Left lung (tissue), 10 donors: Measurements from ENCODE around the gene PCID2. TPM values are rescaled to one million over a fixed set of nuclear protein-coding genes. Genes with fewer than 3 reads are reported as not detected.

ENCODE experiments used
- ATAC-seq: fragments of 200-7000 bp; cut with Tn5 transposase; one replicate; pipeline ENCODE4 v1.9.1; 2020; ENCODE audit warnings: moderate library complexity
- DNase-seq, 4 donors: peaks; one replicate each; pipeline ENCODE4 v3.0.0-alpha.2; 2013 to 2020
- H3K27ac ChIP-seq, 2 donors: fragments of 200-600 bp; sonication (generic) in 1 of 2; one replicate each; pipeline versions ENCODE4 v1.5.0 to v1.8.0; 2020 to 2021
- H3K27me3 ChIP-seq, 2 donors: fragments of 200-600 bp; sonication (generic) in 1 of 2; one replicate each; pipeline versions ENCODE4 v1.5.0 to v1.8.0; 2020 to 2021
- H3K36me3 ChIP-seq, 2 donors: fragments of 200-600 bp; sonication (generic) in 1 of 2; one replicate each; pipeline versions ENCODE4 v1.5.0 to v1.8.0; 2020 to 2021
- H3K4me1 ChIP-seq, 2 donors: fragments of 200-600 bp; one replicate each; pipeline ENCODE4 v1.8.0; 2021
- H3K4me3 ChIP-seq, 2 donors: fragments of 200-600 bp; sonication (generic) in 1 of 2; one replicate each; pipeline versions ENCODE4 v1.5.0 to v1.8.0; 2020 to 2021; ENCODE audit warnings: mild to moderate bottlenecking in 1 of 2
- H3K9me3 ChIP-seq, 2 donors: fragments of 200-600 bp; sonication (generic) in 1 of 2; one replicate each; pipeline versions ENCODE4 v1.5.0 to v1.8.0; 2020 to 2021
- intact Hi-C, 2 donors: fragments of 100-400 bp; cut with DNase I; formaldehyde crosslinking; loops; one replicate each; pipeline versions ENCODE4 v1.11.2 to v1.14.2; 2022
- polyA plus RNA-seq, 6 donors: library from polyadenylated mRNA; unstranded; fragments of 120-200 nt; gene quantifications; one replicate each; pipeline ENCODE4 v1.2.1, GENCODE V29; 2013; ENCODE audit not compliant: insufficient read length in 6 of 6
- total RNA-seq, 2 donors: library from RNA; stranded (reverse); fragmentation: NEBNext Ultra II Directional; extraction: Animal tissue kit (Norgen Biotek cat#: 25700); gene quantifications; one replicate each; pipeline ENCODE4 v1.2.1, GENCODE V29; 2021
- TF ChIP-seq, protein P1 (sequence below), 2 donors: fragments of 200-600 bp; sonication (generic) in 1 of 2; IDR thresholded peaks; one replicate each; pipeline versions ENCODE4 v1.5.0 to v1.8.0; 2021; ENCODE audit warnings: antibody characterized with exemption in 2 of 2
- donor health status: DM: no; HTN: yes; CAD: no.
- donor health status: DM: no; HTN: no; CAD: no.

Gene PCID2
- total and polyA plus RNA-seq, 8 donors, result 30.5 to 79.7 (median 70.9) TPM

DNA sequence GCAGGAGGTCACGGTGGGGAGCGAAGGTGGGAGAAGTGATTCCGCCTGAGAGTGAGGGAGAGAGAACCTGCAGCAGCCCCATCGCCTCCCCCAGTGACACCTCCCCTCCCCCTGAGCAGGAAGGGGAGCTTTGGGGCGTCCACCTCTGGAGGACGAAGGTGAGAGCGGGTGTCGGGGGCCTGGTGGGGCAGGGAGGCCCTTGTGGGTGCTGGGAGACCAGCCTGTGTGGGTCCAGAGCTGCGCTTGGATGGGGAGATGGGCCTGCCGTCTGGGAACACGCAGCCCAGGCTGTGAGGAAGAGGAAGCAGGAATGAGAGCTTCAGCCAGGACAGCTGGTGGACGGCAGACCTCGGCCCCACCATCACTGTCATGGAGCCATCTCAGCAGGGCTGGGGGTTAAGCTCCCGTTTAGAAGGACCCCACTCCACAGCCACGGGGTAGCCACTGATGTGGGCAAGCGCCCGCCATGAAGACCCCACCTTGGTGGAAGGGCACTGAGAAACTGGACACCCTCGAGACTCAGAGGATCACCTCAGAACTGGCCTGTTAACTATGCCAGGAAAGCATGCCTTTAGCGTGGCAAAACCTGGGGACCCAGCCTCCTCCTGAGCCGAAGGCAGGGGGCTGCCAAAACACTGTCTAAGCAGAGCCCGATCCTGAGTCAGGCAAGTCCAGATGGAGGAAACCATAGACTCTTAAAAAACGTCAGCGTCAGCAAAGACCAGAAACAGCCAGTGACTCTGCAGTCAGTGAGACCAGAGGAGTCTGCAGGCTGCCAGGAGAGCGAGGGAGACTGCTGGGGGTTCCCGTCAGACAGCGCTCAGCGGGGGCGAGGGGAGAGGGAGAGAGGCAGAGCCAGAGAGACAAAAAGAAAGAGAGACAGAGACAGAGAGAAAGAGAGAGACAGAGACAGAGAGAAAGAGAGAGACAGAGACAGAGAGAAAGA is 56.5 kb downstream of the PCID2 start:
- ATAC-seq (peak; percentile 21), DNase-seq (peak in 2 of 4 donors; percentile 22 to 47)
- Histone ChIP-seq H3K9me3 (no peaks in the 10 kb centered on the region), H3K27me3 (peaks cover 0 to 25% of the 10 kb centered on the region in 2 donors), H3K36me3 (no peaks in the 10 kb centered on the region), H3K27ac (peak overlapping the region in 1 of 2 donors; percentile 18), H3K4me1 (peaks cover 13 to 26% of the 10 kb centered on the region in 2 donors), H3K4me3 (peak overlapping the region in 1 of 2 donors; percentile 39)
- TF ChIP-seq, protein P1, sequence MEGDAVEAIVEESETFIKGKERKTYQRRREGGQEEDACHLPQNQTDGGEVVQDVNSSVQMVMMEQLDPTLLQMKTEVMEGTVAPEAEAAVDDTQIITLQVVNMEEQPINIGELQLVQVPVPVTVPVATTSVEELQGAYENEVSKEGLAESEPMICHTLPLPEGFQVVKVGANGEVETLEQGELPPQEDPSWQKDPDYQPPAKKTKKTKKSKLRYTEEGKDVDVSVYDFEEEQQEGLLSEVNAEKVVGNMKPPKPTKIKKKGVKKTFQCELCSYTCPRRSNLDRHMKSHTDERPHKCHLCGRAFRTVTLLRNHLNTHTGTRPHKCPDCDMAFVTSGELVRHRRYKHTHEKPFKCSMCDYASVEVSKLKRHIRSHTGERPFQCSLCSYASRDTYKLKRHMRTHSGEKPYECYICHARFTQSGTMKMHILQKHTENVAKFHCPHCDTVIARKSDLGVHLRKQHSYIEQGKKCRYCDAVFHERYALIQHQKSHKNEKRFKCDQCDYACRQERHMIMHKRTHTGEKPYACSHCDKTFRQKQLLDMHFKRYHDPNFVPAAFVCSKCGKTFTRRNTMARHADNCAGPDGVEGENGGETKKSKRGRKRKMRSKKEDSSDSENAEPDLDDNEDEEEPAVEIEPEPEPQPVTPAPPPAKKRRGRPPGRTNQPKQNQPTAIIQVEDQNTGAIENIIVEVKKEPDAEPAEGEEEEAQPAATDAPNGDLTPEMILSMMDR (IDR thresholded peaks at IDR 0.05), result no peak
- intact Hi-C loops, result no loop called here

DNA sequence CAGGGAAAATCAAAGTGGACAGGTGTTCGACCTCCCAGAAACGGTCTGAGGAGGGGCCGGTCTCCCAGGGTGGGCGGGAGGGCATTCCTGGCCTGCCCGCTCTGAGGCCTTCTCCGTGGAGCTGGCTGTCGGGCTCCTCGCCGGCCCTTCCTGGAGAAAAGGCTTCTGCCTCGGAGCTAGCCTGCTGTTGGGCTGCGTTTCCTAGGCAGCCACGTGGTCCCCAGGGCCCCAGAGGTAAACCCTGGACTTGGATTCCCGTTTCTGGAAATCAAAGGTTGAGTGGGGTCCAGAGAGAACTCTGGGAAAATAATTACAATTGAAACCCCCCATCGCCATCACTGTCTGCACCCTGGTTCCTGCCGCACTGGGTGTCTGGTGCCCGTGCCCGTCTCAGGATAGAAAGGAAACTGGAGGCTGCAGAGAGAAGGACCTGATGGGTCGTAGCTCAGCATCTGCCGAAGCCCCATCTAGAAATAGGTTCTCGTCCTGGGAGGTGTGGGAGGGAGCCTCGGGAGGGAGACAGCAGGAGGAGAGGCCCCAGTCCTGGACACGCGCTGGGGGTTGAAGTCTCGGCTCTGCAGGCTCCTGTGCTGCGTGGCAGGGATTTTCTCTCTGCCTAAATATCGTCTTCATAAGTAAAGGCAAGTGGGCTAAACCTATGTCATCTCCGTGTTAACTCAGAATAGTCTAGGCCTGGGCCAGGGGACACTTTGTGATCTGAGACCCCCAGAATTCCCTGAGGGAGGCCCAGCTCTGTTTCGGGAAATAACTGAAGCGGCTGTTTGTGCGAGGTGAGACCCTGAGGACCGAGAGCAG is 57.7 kb downstream of the PCID2 start:
- TF ChIP-seq, protein P1 (IDR thresholded peaks at IDR 0.05), result no peak
- Histone ChIP-seq H3K4me1 (peaks cover 13 to 26% of the 10 kb centered on the region in 2 donors), H3K27ac (no peak overlapping the region), H3K9me3 (no peaks in the 10 kb centered on the region), H3K27me3 (peaks cover 0 to 25% of the 10 kb centered on the region in 2 donors), H3K36me3 (no peaks in the 10 kb centered on the region), H3K4me3 (no peak overlapping the region)
- intact Hi-C loops, result no loop called here
- no peak for DNase-seq
- ATAC-seq, result no peak

DNA sequence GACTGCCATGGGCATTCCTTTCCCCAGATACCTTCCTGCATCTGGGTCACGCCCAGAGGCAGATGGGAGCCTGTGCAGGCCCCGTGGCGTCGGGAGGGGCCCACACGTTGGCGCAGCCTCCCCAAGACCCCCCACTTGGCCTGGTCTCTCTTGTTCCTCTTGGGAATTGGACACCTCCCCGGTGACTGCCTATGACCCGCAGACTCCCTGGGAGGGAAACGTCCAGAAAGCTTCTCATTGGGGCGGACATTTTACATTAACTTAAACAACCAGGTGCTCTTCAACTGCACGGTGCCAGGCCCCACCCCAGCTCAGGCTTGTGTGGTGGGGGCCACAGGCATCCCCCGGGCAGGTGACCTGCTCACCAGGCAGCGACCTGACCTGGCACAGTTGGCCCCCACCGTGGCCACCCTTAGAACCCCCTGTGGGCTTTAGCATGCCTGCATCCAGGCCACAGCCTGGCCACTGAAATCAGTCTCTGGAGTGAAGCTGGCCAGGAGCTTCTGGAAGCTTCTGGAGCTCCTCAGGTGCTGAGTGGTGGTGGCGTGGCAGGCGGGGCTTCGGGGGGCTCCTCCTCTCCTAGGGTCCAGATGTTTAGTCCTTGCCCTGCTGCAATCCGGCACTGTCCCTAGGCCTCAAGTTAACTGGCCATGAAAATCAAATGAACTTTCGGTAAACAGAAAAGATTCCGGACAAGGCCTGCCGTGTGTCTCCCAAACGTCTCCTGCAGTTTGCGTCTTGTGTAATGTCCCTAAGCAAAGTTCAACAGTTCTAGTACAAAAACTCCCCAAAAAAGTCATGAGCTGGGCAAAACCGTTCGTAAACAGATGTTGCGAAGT is 58.5 kb downstream of the PCID2 start:
- no peak overlapping the region for H3K4me3 ChIP-seq
- ATAC-seq, result no peak
- DNase-seq, result no peak
- peaks cover 0 to 25% of the 10 kb centered on the region in 2 donors for H3K27me3 ChIP-seq
- TF ChIP-seq, protein P1 (IDR thresholded peaks at IDR 0.05), result no peak
- H3K27ac ChIP-seq, result no peak overlapping the region
- no peaks in the 10 kb centered on the region for H3K9me3 ChIP-seq
- H3K4me1 ChIP-seq, result peaks cover 13 to 26% of the 10 kb centered on the region in 2 donors
- H3K36me3 ChIP-seq, result no peaks in the 10 kb centered on the region
- intact Hi-C loops, result no loop called here

DNA sequence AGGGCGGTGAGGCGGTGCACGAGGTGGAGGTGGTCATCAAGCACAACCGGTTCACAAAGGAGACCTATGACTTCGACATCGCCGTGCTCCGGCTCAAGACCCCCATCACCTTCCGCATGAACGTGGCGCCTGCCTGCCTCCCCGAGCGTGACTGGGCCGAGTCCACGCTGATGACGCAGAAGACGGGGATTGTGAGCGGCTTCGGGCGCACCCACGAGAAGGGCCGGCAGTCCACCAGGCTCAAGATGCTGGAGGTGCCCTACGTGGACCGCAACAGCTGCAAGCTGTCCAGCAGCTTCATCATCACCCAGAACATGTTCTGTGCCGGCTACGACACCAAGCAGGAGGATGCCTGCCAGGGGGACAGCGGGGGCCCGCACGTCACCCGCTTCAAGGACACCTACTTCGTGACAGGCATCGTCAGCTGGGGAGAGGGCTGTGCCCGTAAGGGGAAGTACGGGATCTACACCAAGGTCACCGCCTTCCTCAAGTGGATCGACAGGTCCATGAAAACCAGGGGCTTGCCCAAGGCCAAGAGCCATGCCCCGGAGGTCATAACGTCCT is 59.4 kb downstream of the PCID2 start:
- Histone ChIP-seq H3K27ac (no peak overlapping the region), H3K4me3 (no peak overlapping the region), H3K9me3 (no peaks in the 10 kb centered on the region), H3K4me1 (peaks cover 13 to 21% of the 10 kb centered on the region in 2 donors), H3K27me3 (peaks cover 0 to 25% of the 10 kb centered on the region in 2 donors), H3K36me3 (no peaks in the 10 kb centered on the region)
- DNase-seq (no peak), ATAC-seq (no peak)
- TF ChIP-seq, protein P1 (IDR thresholded peaks at IDR 0.05), result no peak
- intact Hi-C loops, result no loop called here
